ENCODE measurements around the gene TMEM138. TPM values are rescaled to one million over a fixed set of nuclear protein-coding genes. Genes with fewer than 3 reads are reported as not detected.

The TMEM138 gene
- total and polyA plus RNA-seq, 2 donors from 2014 or later: 42.3 to 62.3 TPM

DNA sequence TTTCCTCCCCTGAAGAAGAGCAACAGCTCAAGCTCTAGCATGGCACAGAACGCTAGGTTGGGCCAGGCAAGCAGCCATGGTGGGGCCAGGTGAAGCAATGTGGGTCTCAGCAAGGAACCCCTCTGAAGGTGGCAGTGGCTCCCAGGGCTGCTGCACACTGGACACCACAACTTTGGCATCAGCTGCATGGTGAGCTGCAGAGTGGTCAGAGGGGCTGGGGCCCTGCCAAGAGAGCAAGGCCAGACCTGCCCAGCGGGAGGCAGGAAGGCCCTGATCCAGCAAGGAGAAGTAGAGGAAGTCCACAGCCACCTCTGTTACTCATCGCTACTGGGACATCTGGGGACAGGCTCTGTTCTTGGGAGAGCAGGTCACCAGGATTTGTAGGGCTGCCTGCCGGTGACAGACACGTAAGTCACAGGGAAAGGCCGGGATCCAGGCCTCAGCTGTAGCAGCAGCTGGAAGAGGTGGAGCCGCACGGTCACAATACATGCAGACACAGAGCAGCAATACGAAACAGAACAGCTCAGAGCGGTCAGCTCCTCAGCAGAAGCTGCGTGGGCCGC lies 12.9 kb upstream of the TMEM138 start:
- Histone ChIP-seq H3K4me3 (ENCODE audit: low read length in 3 of 3) (no peak overlapping the region), H3K27me3 (ENCODE audit: control insufficient read depth, insufficient read depth, low read length) (no peaks in the 10 kb centered on the region), H3K27ac (ENCODE audit: low read depth in 2 of 2, low read length in 2 of 2) (no peak overlapping the region), H3K36me3 (ENCODE audit: control insufficient read depth in 2 of 3, insufficient read depth in 3 of 3, low read length in 3 of 3) (peaks cover 0 to 36% (median 27%) of the 10 kb centered on the region in 3 donors), H3K9me3 (ENCODE audit: control insufficient read depth in 2 of 3, insufficient read depth in 1 of 3, low read length in 3 of 3) (no peaks in the 10 kb centered on the region), H3K4me1 (ENCODE audit: control insufficient read depth in 2 of 3, insufficient read depth in 2 of 3, low read depth in 1 of 3, low read length in 3 of 3) (no peaks in the 10 kb centered on the region), H3K9ac (ENCODE audit: low read length in 3 of 3) (no peak overlapping the region)
- DNase-seq: no peak
- intact Hi-C loops (cut with DNase I): no loop called here
- TF ChIP-seq, protein P1, sequence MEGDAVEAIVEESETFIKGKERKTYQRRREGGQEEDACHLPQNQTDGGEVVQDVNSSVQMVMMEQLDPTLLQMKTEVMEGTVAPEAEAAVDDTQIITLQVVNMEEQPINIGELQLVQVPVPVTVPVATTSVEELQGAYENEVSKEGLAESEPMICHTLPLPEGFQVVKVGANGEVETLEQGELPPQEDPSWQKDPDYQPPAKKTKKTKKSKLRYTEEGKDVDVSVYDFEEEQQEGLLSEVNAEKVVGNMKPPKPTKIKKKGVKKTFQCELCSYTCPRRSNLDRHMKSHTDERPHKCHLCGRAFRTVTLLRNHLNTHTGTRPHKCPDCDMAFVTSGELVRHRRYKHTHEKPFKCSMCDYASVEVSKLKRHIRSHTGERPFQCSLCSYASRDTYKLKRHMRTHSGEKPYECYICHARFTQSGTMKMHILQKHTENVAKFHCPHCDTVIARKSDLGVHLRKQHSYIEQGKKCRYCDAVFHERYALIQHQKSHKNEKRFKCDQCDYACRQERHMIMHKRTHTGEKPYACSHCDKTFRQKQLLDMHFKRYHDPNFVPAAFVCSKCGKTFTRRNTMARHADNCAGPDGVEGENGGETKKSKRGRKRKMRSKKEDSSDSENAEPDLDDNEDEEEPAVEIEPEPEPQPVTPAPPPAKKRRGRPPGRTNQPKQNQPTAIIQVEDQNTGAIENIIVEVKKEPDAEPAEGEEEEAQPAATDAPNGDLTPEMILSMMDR (IDR thresholded peaks at IDR 0.05; ENCODE audit: borderline replicate concordance, extremely low read depth, insufficient read depth): no peak
- no peak for FAIRE-seq

DNA sequence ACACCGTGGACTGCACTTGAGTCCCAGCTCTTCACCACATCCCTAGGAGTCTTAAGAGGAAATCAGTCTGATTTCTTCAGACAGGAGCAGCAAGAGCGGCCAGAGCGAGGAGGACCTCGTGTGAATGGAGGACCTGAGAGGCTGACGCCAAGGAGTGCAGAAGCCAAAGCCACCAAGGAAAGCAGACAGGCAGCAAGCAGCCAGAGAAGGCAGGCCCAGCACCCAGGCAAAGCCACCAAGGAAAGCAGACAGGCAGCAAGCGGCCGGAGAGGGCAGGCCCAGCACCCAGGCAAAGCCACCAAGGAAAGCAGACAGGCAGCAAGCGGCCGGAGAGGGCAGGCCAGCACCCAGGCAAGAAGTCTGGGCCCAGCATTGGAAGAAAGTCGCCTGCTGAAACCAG lies 12.3 kb upstream of the TMEM138 start:
- Histone ChIP-seq H3K4me1 (ENCODE audit: control insufficient read depth in 2 of 3, insufficient read depth in 2 of 3, low read depth in 1 of 3, low read length in 3 of 3) (no peaks in the 10 kb centered on the region), H3K36me3 (ENCODE audit: control insufficient read depth in 2 of 3, insufficient read depth in 3 of 3, low read length in 3 of 3) (peaks cover 0 to 32% (median 27%) of the 10 kb centered on the region in 3 donors), H3K27ac (ENCODE audit: low read depth in 2 of 2, low read length in 2 of 2) (no peak overlapping the region), H3K9me3 (ENCODE audit: control insufficient read depth in 2 of 3, insufficient read depth in 1 of 3, low read length in 3 of 3) (no peaks in the 10 kb centered on the region), H3K9ac (ENCODE audit: low read length in 3 of 3) (no peak overlapping the region), H3K4me3 (ENCODE audit: low read length in 3 of 3) (no peak overlapping the region), H3K27me3 (ENCODE audit: control insufficient read depth, insufficient read depth, low read length) (no peaks in the 10 kb centered on the region)
- DNase-seq (no peak), FAIRE-seq (no peak)
- TF ChIP-seq, protein P1 (IDR thresholded peaks at IDR 0.05; ENCODE audit: borderline replicate concordance, extremely low read depth, insufficient read depth): no peak
- intact Hi-C loops (cut with DNase I): no loop called here

DNA sequence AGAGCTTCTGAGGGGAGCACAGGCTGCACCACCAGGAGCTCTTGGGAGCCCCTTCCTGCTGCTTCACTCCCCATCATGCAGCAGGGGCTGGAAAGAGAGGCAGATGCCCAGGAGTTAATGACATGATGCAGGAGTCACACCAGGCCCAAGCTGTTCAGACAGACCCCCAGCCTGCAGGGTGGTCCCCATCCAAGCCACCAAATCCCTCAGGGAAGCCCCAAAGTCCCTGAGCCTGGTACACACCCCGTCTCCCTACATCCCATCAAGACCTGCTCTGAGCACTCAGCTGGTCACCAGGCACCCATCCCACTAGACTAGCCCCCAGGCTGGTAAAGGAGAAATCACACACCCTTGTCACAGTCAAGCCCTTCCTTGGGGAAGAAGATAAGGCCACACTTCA lies 11.8 kb upstream of the TMEM138 start:
- peaks cover 0 to 30% (median 27%) of the 10 kb centered on the region in 3 donors for H3K36me3 ChIP-seq (ENCODE audit: control insufficient read depth in 2 of 3, insufficient read depth in 3 of 3, low read length in 3 of 3)
- FAIRE-seq (no peak), DNase-seq (no peak)
- H3K4me3 ChIP-seq (ENCODE audit: low read length in 3 of 3): no peak overlapping the region
- no peaks in the 10 kb centered on the region for H3K9me3 ChIP-seq (ENCODE audit: control insufficient read depth in 2 of 3, insufficient read depth in 1 of 3, low read length in 3 of 3)
- TF ChIP-seq, protein P1 (IDR thresholded peaks at IDR 0.05; ENCODE audit: borderline replicate concordance, extremely low read depth, insufficient read depth): no peak
- no peaks in the 10 kb centered on the region for H3K4me1 ChIP-seq (ENCODE audit: control insufficient read depth in 2 of 3, insufficient read depth in 2 of 3, low read depth in 1 of 3, low read length in 3 of 3)
- intact Hi-C loops (cut with DNase I): no loop called here
- no peak overlapping the region for H3K27ac ChIP-seq (ENCODE audit: low read depth in 2 of 2, low read length in 2 of 2)
- no peak overlapping the region for H3K9ac ChIP-seq (ENCODE audit: low read length in 3 of 3)
- H3K27me3 ChIP-seq (ENCODE audit: control insufficient read depth, insufficient read depth, low read length): no peaks in the 10 kb centered on the region

GRCh38 chr11:61350803-61351202 lies 11.4 kb upstream of the TMEM138 start:
- TF ChIP-seq, protein P1 (IDR thresholded peaks at IDR 0.05; ENCODE audit: borderline replicate concordance, extremely low read depth, insufficient read depth): no peak
- H3K27ac ChIP-seq (ENCODE audit: low read depth in 2 of 2, low read length in 2 of 2): no peak overlapping the region
- no peak for FAIRE-seq
- H3K9me3 ChIP-seq (ENCODE audit: control insufficient read depth in 2 of 3, insufficient read depth in 1 of 3, low read length in 3 of 3): no peaks in the 10 kb centered on the region
- H3K4me1 ChIP-seq (ENCODE audit: control insufficient read depth in 2 of 3, insufficient read depth in 2 of 3, low read depth in 1 of 3, low read length in 3 of 3): no peaks in the 10 kb centered on the region
- H3K27me3 ChIP-seq (ENCODE audit: control insufficient read depth, insufficient read depth, low read length): no peaks in the 10 kb centered on the region
- DNase-seq: no peak
- no peak overlapping the region for H3K9ac ChIP-seq (ENCODE audit: low read length in 3 of 3)
- H3K36me3 ChIP-seq (ENCODE audit: control insufficient read depth in 2 of 3, insufficient read depth in 3 of 3, low read length in 3 of 3): peaks cover 0 to 27% (median 27%) of the 10 kb centered on the region in 3 donors
- intact Hi-C loops (cut with DNase I): no loop called here
- H3K4me3 ChIP-seq (ENCODE audit: low read length in 3 of 3): no peak overlapping the region

All from kidney (tissue), 14 donors.